Right kidney (tissue), 1 donor: ENCODE data around the gene TRIO.

Source experiments
- DNase-seq: peaks from one replicate; pipeline ENCODE4 v3.0.0-alpha.2; 2016

Gene TRIO

GRCh38 chr5:14464671-14465070 is 321.5 kb downstream of the TRIO start:
- no peak for DNase-seq

GRCh38 chr5:14465116-14465515 is 322.0 kb downstream of the TRIO start:
- no peak for DNase-seq

GRCh38 chr5:14465776-14466175 is 322.6 kb downstream of the TRIO start:
- no peak for DNase-seq

GRCh38 chr5:14467251-14467650 is 324.1 kb downstream of the TRIO start:
- DNase-seq = no peak

GRCh38 chr5:14467886-14468285 is 324.7 kb downstream of the TRIO start:
- DNase-seq = no peak

- no peak for DNase-seq
Observed at GRCh38 chr5:14469551-14470377, 326.6 kb downstream of the TRIO start.

GRCh38 chr5:14471507-14471906 is 328.4 kb downstream of the TRIO start:
- no peak for DNase-seq

GRCh38 chr5:14472986-14473567 is 329.9 kb downstream of the TRIO start:
- DNase-seq = no peak

- no peak for DNase-seq
Observed at GRCh38 chr5:14475045-14475444, 331.9 kb downstream of the TRIO start.

- no peak for DNase-seq
Observed at GRCh38 chr5:14476786-14477435, 333.8 kb downstream of the TRIO start.

GRCh38 chr5:14479143-14479696 is 336.1 kb downstream of the TRIO start:
- no peak for DNase-seq

GRCh38 chr5:14481349-14481748 is 338.2 kb downstream of the TRIO start:
- DNase-seq = no peak

- no peak for DNase-seq
Observed at GRCh38 chr5:14482085-14482484, 338.9 kb downstream of the TRIO start.

GRCh38 chr5:14483504-14484157 is 340.5 kb downstream of the TRIO start:
- DNase-seq = no peak

GRCh38 chr5:14486486-14486885 is 343.3 kb downstream of the TRIO start:
- no peak for DNase-seq

- DNase-seq = peak; percentile 33
Observed at GRCh38 chr5:14486996-14487896, 344.1 kb downstream of the TRIO start.

- DNase-seq = no peak
Observed at GRCh38 chr5:14487897-14488570, 344.9 kb downstream of the TRIO start.

- no peak for DNase-seq
Observed at GRCh38 chr5:14488709-14489108, 345.6 kb downstream of the TRIO start.

GRCh38 chr5:14489643-14490042 is 346.5 kb downstream of the TRIO start:
- DNase-seq = no peak

- DNase-seq = no peak
Observed at GRCh38 chr5:14490309-14490711, 347.2 kb downstream of the TRIO start.
